Stomach smooth muscle (tissue), 2 donors: Measurements from ENCODE around the gene IRAK4.

Experiments used
- H3K27ac ChIP-seq: one replicate; pipeline ENCODE4 v1.7.0; 2013; ENCODE audit warnings: mild to moderate bottlenecking, low read length, inconsistent platforms
- H3K27me3 ChIP-seq, 2 donors: one replicate each; pipeline ENCODE4 v1.7.0; 2013; ENCODE audit warnings: low read length in 2 of 2; ENCODE audit not compliant: insufficient read depth in 2 of 2, control insufficient read depth in 1 of 2
- H3K36me3 ChIP-seq, 2 donors: one replicate each; pipeline ENCODE4 v1.7.0; 2013; ENCODE audit warnings: low read length in 2 of 2; ENCODE audit not compliant: control insufficient read depth in 2 of 2, insufficient read depth in 2 of 2
- H3K4me1 ChIP-seq: one replicate; pipeline ENCODE4 v1.7.0; 2013; ENCODE audit warnings: low read length; ENCODE audit not compliant: control insufficient read depth, insufficient read depth
- H3K4me3 ChIP-seq, 2 donors: one replicate each; pipeline ENCODE4 v1.7.0; 2013; ENCODE audit warnings: low read length in 2 of 2
- H3K9ac ChIP-seq, 2 donors: one replicate each; pipeline ENCODE4 v1.7.0; 2013; ENCODE audit warnings: low read length in 2 of 2, mild to moderate bottlenecking in 1 of 2
- H3K9me3 ChIP-seq, 2 donors: one replicate each; pipeline ENCODE4 v1.7.0; 2013; ENCODE audit warnings: low read length in 2 of 2; ENCODE audit not compliant: control insufficient read depth in 2 of 2
- donor health status: healthy.
- donor health status: Pancreatic carcinoma.

IRAK4 gene

GRCh38 chr12:43764528-43764927 is 5.8 kb downstream of the IRAK4 start:
- Histone ChIP-seq H3K4me1 (peaks cover 2% of the 10 kb centered on the region), H3K9ac (no peak overlapping the region), H3K4me3 (no peak overlapping the region), H3K27me3 (no peaks in the 10 kb centered on the region), H3K36me3 (peaks cover 0 to 4% of the 10 kb centered on the region in 2 donors), H3K27ac (no peak overlapping the region), H3K9me3 (no peaks in the 10 kb centered on the region)

- Histone ChIP-seq H3K27me3 (no peaks in the 10 kb centered on the region), H3K4me3 (no peak overlapping the region), H3K36me3 (peaks cover 6 to 10% of the 10 kb centered on the region in 2 donors), H3K4me1 (no peaks in the 10 kb centered on the region), H3K9me3 (no peaks in the 10 kb centered on the region), H3K9ac (no peak overlapping the region), H3K27ac (no peak overlapping the region)
These were observed 7.5 kb downstream of the IRAK4 start for GRCh38 chr12:43766291-43766690.

DNA sequence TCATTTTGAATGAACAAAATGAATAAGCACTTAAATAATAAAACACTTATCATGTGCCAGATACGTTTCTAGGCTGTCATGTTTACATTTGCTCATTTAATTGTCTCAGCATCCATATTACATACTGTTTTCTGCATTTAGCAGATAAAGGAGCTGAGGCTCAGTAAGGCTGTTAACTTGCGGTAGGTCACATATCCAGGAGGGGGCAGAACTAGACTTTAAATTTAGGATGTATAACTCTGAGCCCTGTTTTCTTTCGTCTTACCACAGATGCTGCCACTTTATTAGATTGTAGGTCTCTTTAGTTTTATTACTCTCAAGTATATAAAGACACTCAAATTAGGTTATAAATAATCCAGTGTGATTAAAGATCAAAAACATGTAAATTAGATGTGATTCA is 17.7 kb downstream of the IRAK4 start:
- Histone ChIP-seq H3K9ac (no peak overlapping the region), H3K27me3 (no peaks in the 10 kb centered on the region), H3K4me3 (no peak overlapping the region), H3K27ac (no peak overlapping the region), H3K4me1 (no peaks in the 10 kb centered on the region), H3K36me3 (peaks cover 6 to 9% of the 10 kb centered on the region in 2 donors), H3K9me3 (no peaks in the 10 kb centered on the region)

- Histone ChIP-seq H3K36me3 (peaks cover 22 to 23% of the 10 kb centered on the region in 2 donors), H3K9ac (no peak overlapping the region), H3K4me3 (no peak overlapping the region), H3K4me1 (no peaks in the 10 kb centered on the region), H3K27me3 (no peaks in the 10 kb centered on the region), H3K27ac (no peak overlapping the region), H3K9me3 (no peaks in the 10 kb centered on the region)
These were observed 28.3 kb downstream of the IRAK4 start for GRCh38 chr12:43786899-43787693.

- peaks cover 4 to 12% of the 10 kb centered on the region in 2 donors for H3K36me3 ChIP-seq
These were observed 31.2 kb downstream of the IRAK4 start for GRCh38 chr12:43789941-43790340.

GRCh38 chr12:43795716-43796280 is 37.0 kb downstream of the IRAK4 start:
- no peak overlapping the region for H3K27ac ChIP-seq
- no peaks in the 10 kb centered on the region for H3K9me3 ChIP-seq
- no peaks in the 10 kb centered on the region for H3K27me3 ChIP-seq
- H3K4me1 ChIP-seq, result no peaks in the 10 kb centered on the region
- H3K9ac ChIP-seq, result no peak overlapping the region
- no peak overlapping the region for H3K4me3 ChIP-seq
- peaks cover 18 to 27% of the 10 kb centered on the region in 2 donors for H3K36me3 ChIP-seq

More at GRCh38 chr12:43789941-43790340, 31.2 kb downstream of the IRAK4 start:
- H3K27ac ChIP-seq, result no peak overlapping the region
- no peak overlapping the region for H3K4me3 ChIP-seq
- no peak overlapping the region for H3K9ac ChIP-seq
- no peaks in the 10 kb centered on the region for H3K9me3 ChIP-seq
- no peaks in the 10 kb centered on the region for H3K4me1 ChIP-seq
- no peaks in the 10 kb centered on the region for H3K27me3 ChIP-seq

DNA sequence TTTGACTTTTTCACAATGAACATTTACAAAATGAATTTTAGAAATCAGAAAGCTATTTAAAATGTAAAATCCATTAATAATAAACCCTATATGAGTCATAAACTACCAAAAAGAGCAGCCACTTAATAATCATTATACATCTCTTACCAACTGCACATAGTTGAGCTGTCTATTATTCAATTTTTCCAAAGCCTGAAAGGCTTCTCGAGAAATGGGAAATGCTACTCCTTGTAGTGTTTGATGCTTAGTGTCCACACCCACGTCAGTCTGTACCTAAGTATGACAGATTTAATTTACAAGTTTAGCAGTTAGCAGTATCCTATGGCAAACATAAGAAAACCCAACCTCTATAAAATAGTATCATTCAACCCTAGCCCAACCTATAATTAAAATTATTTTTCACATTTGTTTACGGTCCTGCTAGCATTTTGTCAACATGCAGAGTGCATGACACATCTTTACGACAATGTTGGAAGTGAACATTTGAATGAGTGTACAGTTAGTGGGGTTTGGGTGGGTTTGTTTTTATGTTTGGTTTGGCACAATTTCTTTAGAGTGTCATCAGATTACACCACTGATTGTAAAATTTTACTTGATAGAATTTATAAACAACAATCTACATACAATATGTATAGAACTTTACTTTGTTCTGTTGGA is 38.9 kb downstream of the IRAK4 start:
- H3K27ac ChIP-seq, result no peak overlapping the region
- no peaks in the 10 kb centered on the region for H3K9me3 ChIP-seq
- H3K9ac ChIP-seq, result no peak overlapping the region
- H3K4me3 ChIP-seq, result no peak overlapping the region
- H3K36me3 ChIP-seq, result peaks cover 18 to 27% of the 10 kb centered on the region in 2 donors
- H3K4me1 ChIP-seq, result no peaks in the 10 kb centered on the region
- no peaks in the 10 kb centered on the region for H3K27me3 ChIP-seq

DNA sequence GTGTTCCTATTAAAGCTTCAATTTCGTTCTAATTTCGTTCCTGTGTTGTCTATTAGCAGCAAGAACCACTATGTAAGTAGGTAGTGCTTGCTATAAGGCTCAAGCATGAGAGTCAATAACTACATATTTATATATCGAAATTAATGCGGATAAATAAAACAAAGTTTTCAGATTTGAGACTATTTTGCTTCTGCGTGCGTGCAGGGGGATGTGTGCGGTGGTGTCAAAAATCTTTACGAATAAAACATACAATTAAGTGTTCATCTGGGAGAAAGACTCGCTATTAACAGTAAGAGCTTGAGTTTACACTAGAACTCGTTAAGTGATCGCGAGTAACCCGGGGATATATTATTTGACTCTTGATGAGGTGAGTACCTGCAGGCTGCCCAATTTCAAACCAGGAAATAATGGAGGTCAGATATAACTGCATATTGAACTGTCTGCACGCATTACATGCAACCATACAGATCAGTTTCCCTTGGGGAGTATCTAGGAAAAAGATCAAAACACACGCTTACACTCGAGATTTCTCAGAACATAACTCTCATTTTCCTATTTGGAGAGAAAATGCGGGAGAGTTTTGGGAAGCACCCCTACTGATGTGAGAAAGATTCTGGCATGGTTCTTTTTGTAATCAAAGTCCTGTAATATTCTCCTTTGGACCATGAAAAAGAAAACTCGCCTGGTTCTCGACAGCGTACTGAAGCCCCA is 46.6 kb downstream of the IRAK4 start:
- H3K4me1 ChIP-seq, result no peaks in the 10 kb centered on the region
- peak overlapping the region; percentile 90 for H3K27ac ChIP-seq
- H3K36me3 ChIP-seq, result peaks cover 0 to 9% of the 10 kb centered on the region in 2 donors
- H3K9ac ChIP-seq, result peak overlapping the region; percentile 76 to 90
- H3K27me3 ChIP-seq, result no peaks in the 10 kb centered on the region
- H3K4me3 ChIP-seq, result peak overlapping the region; percentile 85 to 86
- no peaks in the 10 kb centered on the region for H3K9me3 ChIP-seq

- Histone ChIP-seq H3K9me3 (no peaks in the 10 kb centered on the region), H3K27ac (peak within 1 kb of the TSS; percentile 90)
These were observed 47.3 kb downstream of the IRAK4 start, which contains the start of gene TWF1 for GRCh38 chr12:43805860-43806736. Gene TWF1 (minus strand): TSS chr12:43806317. CDS start chr12:43806245, 72 bp downstream.

DNA sequence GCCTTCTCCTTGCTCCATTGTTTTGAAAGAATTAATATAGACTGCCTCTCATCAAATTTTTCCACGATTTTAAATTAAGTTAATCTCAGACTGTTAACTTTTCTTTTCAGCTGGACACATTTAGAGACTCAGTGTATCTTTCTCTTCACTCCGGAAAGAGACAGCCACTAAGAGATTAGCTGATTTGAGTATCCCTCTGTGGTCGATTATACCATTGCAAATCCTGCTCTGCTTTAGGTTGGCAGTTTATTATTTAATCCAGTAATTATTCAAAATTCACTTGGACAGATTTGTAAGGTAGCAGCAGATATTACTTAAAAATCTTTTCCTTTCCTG is 48.0 kb downstream of the IRAK4 start:
- Histone ChIP-seq H3K9me3 (no peaks in the 10 kb centered on the region), H3K36me3 (peaks cover 0 to 5% of the 10 kb centered on the region in 2 donors), H3K4me3 (peak overlapping the region; percentile 86 to 88)

More at GRCh38 chr12:43805860-43806736, 47.3 kb downstream of the IRAK4 start, which contains the start of gene TWF1:
- H3K4me1 ChIP-seq, result no peaks in the 10 kb centered on the region
- H3K4me3 ChIP-seq, result peak within 1 kb of the TSS; percentile 86 to 88
- peaks cover 0 to 5% of the 10 kb centered on the region in 2 donors for H3K36me3 ChIP-seq
- H3K27me3 ChIP-seq, result no peaks in the 10 kb centered on the region
- H3K9ac ChIP-seq, result peak within 1 kb of the TSS; percentile 76 to 90

More for the DNA sequence above, 48.0 kb downstream of the IRAK4 start:
- Histone ChIP-seq H3K4me1 (no peaks in the 10 kb centered on the region), H3K27me3 (no peaks in the 10 kb centered on the region), H3K9ac (peak overlapping the region; percentile 76 to 88), H3K27ac (peak overlapping the region; percentile 90)
